Measurements from ENCODE around the gene UVRAG. TPM values are rescaled to one million over a fixed set of nuclear protein-coding genes. Genes with fewer than 3 reads are reported as not detected.
A peak's percentile ranks its signal among the peaks of the same experiment; 100 is the strongest.

The UVRAG gene
- total RNA-seq, 1 donor from 2014 or later: 14.7 TPM

DNA sequence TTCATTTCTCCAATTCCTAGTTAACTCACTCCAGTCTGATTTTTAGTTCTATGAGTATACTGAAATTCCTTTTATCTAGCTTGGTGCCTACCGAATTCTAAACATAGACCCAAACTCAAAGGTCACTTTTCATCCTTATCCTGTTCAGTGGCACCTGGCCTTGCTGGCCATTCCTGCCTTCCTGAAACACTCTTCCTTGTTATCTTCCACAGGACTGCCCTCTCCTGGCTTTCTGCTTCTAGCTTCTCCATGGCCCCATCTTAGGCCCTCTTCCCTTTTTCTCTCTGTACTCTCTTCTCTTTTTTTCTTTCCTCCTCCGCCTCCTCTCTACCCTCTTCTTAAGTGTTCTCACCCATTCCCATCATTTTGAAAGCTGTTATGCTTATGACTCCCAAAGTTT is 304.0 kb downstream of the UVRAG start:
- no peak overlapping the region for H3K27ac ChIP-seq
- no peaks in the 10 kb centered on the region for H3K36me3 ChIP-seq
- intact Hi-C loops (cut with DNase I): no loop called here
- H3K4me1 ChIP-seq: peaks cover 22% of the 10 kb centered on the region
- H3K27me3 ChIP-seq: no peaks in the 10 kb centered on the region
- no peaks in the 10 kb centered on the region for H3K9me3 ChIP-seq
- H3K4me3 ChIP-seq: no peak overlapping the region
- DNase-seq (ENCODE audit: extremely low spot score in 2 of 2): no peak
- no peak for TF ChIP-seq POLR2AphosphoS5 (IDR thresholded peaks at IDR 0.05; ENCODE audit: insufficient read depth in 1 of 2, low read depth in 1 of 2)
- TF ChIP-seq, protein P1, sequence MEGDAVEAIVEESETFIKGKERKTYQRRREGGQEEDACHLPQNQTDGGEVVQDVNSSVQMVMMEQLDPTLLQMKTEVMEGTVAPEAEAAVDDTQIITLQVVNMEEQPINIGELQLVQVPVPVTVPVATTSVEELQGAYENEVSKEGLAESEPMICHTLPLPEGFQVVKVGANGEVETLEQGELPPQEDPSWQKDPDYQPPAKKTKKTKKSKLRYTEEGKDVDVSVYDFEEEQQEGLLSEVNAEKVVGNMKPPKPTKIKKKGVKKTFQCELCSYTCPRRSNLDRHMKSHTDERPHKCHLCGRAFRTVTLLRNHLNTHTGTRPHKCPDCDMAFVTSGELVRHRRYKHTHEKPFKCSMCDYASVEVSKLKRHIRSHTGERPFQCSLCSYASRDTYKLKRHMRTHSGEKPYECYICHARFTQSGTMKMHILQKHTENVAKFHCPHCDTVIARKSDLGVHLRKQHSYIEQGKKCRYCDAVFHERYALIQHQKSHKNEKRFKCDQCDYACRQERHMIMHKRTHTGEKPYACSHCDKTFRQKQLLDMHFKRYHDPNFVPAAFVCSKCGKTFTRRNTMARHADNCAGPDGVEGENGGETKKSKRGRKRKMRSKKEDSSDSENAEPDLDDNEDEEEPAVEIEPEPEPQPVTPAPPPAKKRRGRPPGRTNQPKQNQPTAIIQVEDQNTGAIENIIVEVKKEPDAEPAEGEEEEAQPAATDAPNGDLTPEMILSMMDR (IDR thresholded peaks at IDR 0.05): no peak
- TF ChIP-seq POLR2A (IDR thresholded peaks at IDR 0.05): no peak

DNA sequence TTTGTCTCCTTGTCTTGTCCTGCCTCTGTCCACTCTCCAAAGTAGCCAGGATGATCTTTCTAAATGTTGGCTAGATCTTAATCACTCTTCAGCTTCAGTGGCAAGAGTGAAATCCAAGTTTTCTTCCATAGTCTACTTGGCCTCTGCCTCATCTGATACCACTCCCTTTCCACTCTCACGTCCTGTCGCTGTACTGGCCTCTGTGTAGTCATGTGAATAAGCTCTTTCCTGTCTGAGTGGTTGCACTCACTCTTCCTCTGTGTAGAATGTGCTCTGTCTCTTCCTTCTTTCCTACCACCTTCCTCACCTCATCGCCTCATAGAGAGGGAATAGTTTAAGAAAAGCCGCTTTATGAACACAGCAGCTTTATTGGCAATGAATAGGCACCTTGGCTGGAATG is 304.8 kb downstream of the UVRAG start:
- Histone ChIP-seq H3K36me3 (no peaks in the 10 kb centered on the region), H3K9me3 (no peaks in the 10 kb centered on the region), H3K27me3 (no peaks in the 10 kb centered on the region), H3K4me1 (peaks cover 22% of the 10 kb centered on the region), H3K4me3 (no peak overlapping the region), H3K27ac (no peak overlapping the region)
- no peak for DNase-seq (ENCODE audit: extremely low spot score in 2 of 2)
- intact Hi-C loops (cut with DNase I): no loop called here
- TF ChIP-seq POLR2A (IDR thresholded peaks at IDR 0.05) (no peak), POLR2AphosphoS5 (IDR thresholded peaks at IDR 0.05; ENCODE audit: insufficient read depth in 1 of 2, low read depth in 1 of 2) (no peak)
- TF ChIP-seq, protein P1 (IDR thresholded peaks at IDR 0.05): no peak

DNA sequence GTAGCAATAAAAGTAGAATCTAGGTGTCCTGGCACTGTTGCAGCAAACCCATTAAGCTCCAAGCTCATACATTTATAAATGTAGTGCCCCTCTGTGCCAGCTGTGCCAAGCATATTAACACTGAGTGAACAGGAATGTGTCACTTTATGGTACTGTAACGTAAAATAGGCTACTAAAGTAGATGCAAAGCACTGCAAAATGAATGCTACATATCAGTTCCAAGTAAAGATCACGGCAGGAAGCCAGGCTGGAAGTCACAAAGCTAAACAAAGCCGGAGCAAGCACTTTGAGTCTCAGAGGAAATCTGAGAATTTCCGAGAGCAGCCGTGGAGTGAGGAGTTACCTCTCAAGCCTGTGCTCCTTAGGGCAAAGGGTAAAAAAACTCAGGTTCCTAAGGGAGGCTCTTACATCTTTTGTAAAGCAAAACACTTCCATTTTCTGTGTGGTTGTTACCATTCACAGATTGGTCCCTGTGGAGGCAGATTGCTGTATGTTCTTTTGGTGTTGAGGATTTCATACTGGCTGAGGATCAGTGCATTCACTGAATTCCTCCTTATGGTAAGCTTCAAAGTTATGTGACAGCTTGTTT is 305.6 kb downstream of the UVRAG start:
- intact Hi-C loops (cut with DNase I): no loop called here
- no peak overlapping the region for H3K27ac ChIP-seq
- TF ChIP-seq POLR2AphosphoS5 (IDR thresholded peaks at IDR 0.05; ENCODE audit: insufficient read depth in 1 of 2, low read depth in 1 of 2): peak in 1 of 2 donors; percentile 7
- TF ChIP-seq POLR2A (IDR thresholded peaks at IDR 0.05): no peak
- H3K4me3 ChIP-seq: no peak overlapping the region
- H3K36me3 ChIP-seq: no peaks in the 10 kb centered on the region
- H3K27me3 ChIP-seq: no peaks in the 10 kb centered on the region
- peaks cover 22% of the 10 kb centered on the region for H3K4me1 ChIP-seq
- H3K9me3 ChIP-seq: no peaks in the 10 kb centered on the region
- no peak for DNase-seq (ENCODE audit: extremely low spot score in 2 of 2)

DNA sequence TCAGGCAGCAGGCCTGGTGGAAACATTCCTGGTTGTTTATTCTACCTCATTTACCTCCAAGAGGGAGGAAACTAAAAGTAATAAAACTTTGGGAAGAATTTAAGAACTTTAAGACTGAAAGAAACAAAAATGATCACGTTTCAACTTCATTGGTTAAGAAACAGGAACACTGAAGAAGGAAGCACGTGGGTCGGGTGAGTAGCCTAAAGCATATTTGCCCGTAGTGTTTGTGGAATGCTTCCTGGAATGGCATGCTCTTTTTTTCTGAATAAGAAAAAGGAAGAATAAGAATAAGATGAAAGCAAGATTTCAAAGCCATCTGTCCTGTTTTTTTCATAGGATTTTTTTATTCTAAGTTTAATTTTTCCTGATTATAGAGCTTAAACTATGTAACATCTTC is 308.2 kb downstream of the UVRAG start:
- no peaks in the 10 kb centered on the region for H3K36me3 ChIP-seq
- H3K27me3 ChIP-seq: no peaks in the 10 kb centered on the region
- H3K9me3 ChIP-seq: no peaks in the 10 kb centered on the region
- H3K4me3 ChIP-seq: no peak overlapping the region
- H3K4me1 ChIP-seq: peaks cover 22% of the 10 kb centered on the region
- DNase-seq (ENCODE audit: extremely low spot score in 2 of 2): no peak
- intact Hi-C loops (cut with DNase I): no loop called here
- no peak for TF ChIP-seq POLR2A (IDR thresholded peaks at IDR 0.05)
- TF ChIP-seq POLR2AphosphoS5 (IDR thresholded peaks at IDR 0.05; ENCODE audit: insufficient read depth in 1 of 2, low read depth in 1 of 2): no peak
- TF ChIP-seq, protein P1 (IDR thresholded peaks at IDR 0.05): no peak
- no peak overlapping the region for H3K27ac ChIP-seq

DNA sequence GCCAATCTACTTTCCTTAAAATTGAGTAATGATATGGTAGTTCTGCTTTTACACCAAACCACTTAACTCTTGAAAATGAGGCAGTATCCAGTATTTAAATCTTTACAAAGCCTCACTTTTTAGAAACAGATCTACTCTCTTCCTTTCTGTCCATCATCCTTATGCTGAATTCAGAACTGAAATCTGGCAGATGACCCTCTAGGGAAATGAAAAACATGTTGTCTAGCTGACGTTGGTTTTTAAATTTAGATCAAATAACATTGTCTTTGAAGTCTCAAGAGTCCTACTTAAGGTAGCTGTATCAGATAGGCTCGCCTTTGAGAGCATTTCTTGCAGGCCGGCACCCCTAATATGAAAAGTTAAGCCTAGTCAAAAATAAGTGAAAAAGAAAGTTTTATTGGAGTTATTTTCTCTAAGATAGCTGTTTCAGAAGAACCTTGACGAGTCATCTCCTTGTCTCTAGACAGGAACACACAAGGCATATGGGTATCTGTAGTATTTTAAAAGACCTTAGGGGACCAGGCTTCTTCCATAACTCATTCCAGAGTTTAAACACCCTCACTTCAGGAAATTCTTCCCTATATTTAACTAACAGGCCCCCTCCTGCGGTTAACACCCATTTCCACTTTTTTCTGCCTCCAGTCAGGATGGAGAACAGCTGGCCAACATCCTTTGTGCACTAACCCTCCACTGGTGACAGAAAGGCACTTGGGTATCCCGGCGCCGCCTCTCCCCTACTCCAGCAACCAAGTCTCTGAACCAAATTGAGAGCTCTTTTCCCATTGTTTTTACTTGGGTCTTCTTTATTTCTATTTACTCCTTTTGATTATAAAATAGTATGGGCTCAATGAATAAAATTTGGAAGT is 310.1 kb downstream of the UVRAG start:
- H3K27ac ChIP-seq: no peak overlapping the region
- peaks cover 16% of the 10 kb centered on the region for H3K4me1 ChIP-seq
- no peak overlapping the region for H3K4me3 ChIP-seq
- TF ChIP-seq, protein P1 (IDR thresholded peaks at IDR 0.05): no peak
- TF ChIP-seq POLR2AphosphoS5 (IDR thresholded peaks at IDR 0.05; ENCODE audit: insufficient read depth in 1 of 2, low read depth in 1 of 2): no peak
- no peak for TF ChIP-seq POLR2A (IDR thresholded peaks at IDR 0.05)
- DNase-seq (ENCODE audit: extremely low spot score in 2 of 2): no peak
- no peaks in the 10 kb centered on the region for H3K9me3 ChIP-seq
- no peaks in the 10 kb centered on the region for H3K36me3 ChIP-seq
- intact Hi-C loops (cut with DNase I): no loop called here
- H3K27me3 ChIP-seq: no peaks in the 10 kb centered on the region
